Measurements from ENCODE around the gene CDRT4. TPM values are rescaled to one million over a fixed set of nuclear protein-coding genes. Genes with fewer than 3 reads are reported as not detected.

Gene CDRT4
- 0.85 to 1.4 TPM (median 1.1 TPM) in 4 of 5 replicates, not detected in the other for total RNA-seq (2022; extraction: Qiagen RNA extraction)

DNA sequence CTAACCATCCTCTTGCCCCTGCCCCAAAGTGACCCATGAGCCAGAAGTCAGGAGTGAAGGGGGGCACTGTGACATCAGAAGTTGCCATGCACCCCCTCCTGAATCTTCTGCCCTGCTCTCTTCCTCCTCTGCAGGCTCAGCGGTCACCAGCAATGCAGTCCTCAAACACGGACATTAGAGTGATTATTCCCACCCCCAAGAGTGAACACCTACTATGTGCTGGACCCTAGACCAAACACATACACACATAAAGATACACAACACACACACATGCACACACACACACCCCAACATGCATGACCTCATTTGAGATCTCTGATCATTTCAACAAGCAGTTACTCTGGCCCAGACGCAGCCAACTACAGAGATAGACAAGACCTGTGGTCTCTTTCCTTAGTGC is at the start of gene CDRT4:
CDRT4 (minus strand) TSS at position 30 of the 400 bp plus-strand sequence. CDS start 27,383 bp downstream, outside the sequence.

Other genes starting within 250 kb of the CDRT4 start
- 254 to 305 TPM (median 275 TPM) in 5 replicates for gene PMP22, start 202.3 kb downstream of the CDRT4 start, total RNA-seq (2022; extraction: Qiagen RNA extraction)
- gene TEKT3, start 126.0 kb downstream of the CDRT4 start, total RNA-seq (2022; extraction: Qiagen RNA extraction) = 0.16 to 0.21 TPM in 2 of 5 replicates, not detected in the others
- gene TVP23C, start 95.9 kb upstream of the CDRT4 start, total RNA-seq (2022; extraction: Qiagen RNA extraction) = 7.3 to 10.1 TPM (median 8.9 TPM) in 5 replicates
- gene FBXW10B, start 152.1 kb upstream of the CDRT4 start, total RNA-seq (2022; extraction: Qiagen RNA extraction) = 2.7 to 4.2 TPM (median 4.1 TPM) in 5 replicates
- gene TRIM16, start 216.7 kb upstream of the CDRT4 start, total RNA-seq (2022; extraction: Qiagen RNA extraction) = 227 to 278 TPM (median 233 TPM) in 5 replicates
- 23.2 to 36.0 TPM (median 27.7 TPM) in 5 replicates for gene ZNF286A, start 232.1 kb upstream of the CDRT4 start, total RNA-seq (2022; extraction: Qiagen RNA extraction)